Cardiac muscle cell (in vitro differentiated cells and primary cell): ENCODE measurements around the gene TNNI3K. TPM values are rescaled to one million over a fixed set of nuclear protein-coding genes. Genes with fewer than 3 reads are reported as not detected.

Experiments
- DNase-seq, 2 donors: peaks; one replicate each; pipeline versions ENCODE4 v3.0.0 to v3.0.0-alpha.2; 2010 to 2017; ENCODE audit warnings: low read depth in 1 of 2, low spot score in 1 of 2
- H3K27ac ChIP-seq: fragments of 200-600 bp; sonication (generic); 2 replicates; pipeline ENCODE4 v1.5.1; 2016
- H3K27me3 ChIP-seq: fragments of 200-600 bp; sonication (generic); 2 replicates; pipeline ENCODE4 v1.6.0; 2016; ENCODE audit warnings: control low read depth
- H3K36me3 ChIP-seq: fragments of 200-600 bp; sonication (generic); 2 replicates; pipeline ENCODE4 v1.5.1; 2016; ENCODE audit warnings: control low read depth
- H3K4me1 ChIP-seq: fragments of 200-600 bp; sonication (generic); 2 replicates; pipeline ENCODE4 v1.8.1; 2017; ENCODE audit warnings: low read depth, mild to moderate bottlenecking, mixed run types
- H3K4me3 ChIP-seq: fragments of 200-600 bp; sonication (generic); 2 replicates; pipeline ENCODE4 v1.5.1; 2016; ENCODE audit warnings: mild to moderate bottlenecking
- H3K9me3 ChIP-seq: fragments of 200-600 bp; sonication (generic); 2 replicates; pipeline ENCODE4 v1.5.1; 2017; ENCODE audit warnings: low read depth, mild to moderate bottlenecking, control low read depth
- polyA plus RNA-seq: library from polyadenylated mRNA; unstranded; fragments of >200 nt; fragmentation: Nextera tagmentation; extraction: Ambion mirVana; gene quantifications from 2 replicates; pipeline ENCODE4 v1.2.1, GENCODE V29; 2016
- total RNA-seq: library from RNA; depleted of rRNA; stranded (reverse); fragments of >200 nt; gene quantifications from 2 replicates; pipeline ENCODE4 v1.2.3, GENCODE V29; 2016
- TF ChIP-seq, protein P1 (sequence below): IDR thresholded peaks from 2 replicates; pipeline ENCODE4 v1.5.1; 2012; ENCODE audit warnings: low read depth, mild to moderate bottlenecking, low read length

The TNNI3K gene
- total and polyA plus RNA-seq, 2 experiments from 2014 or later: 6.6 to 13.4 TPM

DNA sequence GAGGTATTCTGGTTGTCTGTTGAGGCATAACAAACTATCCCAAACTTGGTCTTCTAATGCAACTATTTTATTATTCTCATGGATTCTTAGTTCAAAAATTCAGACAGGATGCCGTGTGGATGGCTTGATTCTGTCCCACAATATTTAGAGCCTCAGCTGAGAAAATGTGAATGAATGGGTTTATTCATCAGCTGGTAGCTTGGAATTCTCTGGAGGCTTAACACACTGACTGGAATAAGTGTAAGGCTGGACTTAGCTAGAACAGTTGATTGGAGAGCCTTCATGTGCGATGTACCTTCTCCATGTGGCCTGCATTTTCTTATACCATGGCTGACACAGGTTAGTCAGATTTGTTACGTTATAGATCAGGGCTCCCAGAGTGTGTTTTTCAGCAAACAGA, 30.8 kb downstream of the TNNI3K start:
- H3K36me3 ChIP-seq: no peaks in the 10 kb centered on the region
- TF ChIP-seq, protein P1, sequence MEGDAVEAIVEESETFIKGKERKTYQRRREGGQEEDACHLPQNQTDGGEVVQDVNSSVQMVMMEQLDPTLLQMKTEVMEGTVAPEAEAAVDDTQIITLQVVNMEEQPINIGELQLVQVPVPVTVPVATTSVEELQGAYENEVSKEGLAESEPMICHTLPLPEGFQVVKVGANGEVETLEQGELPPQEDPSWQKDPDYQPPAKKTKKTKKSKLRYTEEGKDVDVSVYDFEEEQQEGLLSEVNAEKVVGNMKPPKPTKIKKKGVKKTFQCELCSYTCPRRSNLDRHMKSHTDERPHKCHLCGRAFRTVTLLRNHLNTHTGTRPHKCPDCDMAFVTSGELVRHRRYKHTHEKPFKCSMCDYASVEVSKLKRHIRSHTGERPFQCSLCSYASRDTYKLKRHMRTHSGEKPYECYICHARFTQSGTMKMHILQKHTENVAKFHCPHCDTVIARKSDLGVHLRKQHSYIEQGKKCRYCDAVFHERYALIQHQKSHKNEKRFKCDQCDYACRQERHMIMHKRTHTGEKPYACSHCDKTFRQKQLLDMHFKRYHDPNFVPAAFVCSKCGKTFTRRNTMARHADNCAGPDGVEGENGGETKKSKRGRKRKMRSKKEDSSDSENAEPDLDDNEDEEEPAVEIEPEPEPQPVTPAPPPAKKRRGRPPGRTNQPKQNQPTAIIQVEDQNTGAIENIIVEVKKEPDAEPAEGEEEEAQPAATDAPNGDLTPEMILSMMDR: no peak
- no peak overlapping the region for H3K27ac ChIP-seq
- DNase-seq: no peak
- no peaks in the 10 kb centered on the region for H3K9me3 ChIP-seq
- H3K4me1 ChIP-seq: no peaks in the 10 kb centered on the region
- H3K27me3 ChIP-seq: no peaks in the 10 kb centered on the region
- H3K4me3 ChIP-seq: no peak overlapping the region

DNA sequence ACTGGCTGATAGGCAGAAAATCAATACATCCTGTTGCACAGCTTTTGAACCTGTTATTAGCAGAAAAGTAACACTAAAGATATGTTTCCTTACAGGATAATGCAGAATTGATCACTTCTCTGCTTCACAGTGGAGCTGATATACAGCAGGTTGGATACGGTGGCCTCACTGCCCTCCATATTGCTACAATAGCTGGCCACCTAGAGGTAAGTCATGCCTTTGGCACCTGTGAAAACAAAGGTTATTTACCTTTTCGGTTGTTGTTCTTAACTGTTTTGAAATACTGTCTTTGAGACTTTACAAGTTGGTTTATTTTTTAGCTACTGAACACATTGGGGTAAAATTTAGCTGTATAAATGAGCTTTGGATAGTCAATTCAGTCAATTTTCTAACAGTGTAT, 36.3 kb downstream of the TNNI3K start:
- no peak for DNase-seq
- TF ChIP-seq, protein P1: no peak
- H3K4me1 ChIP-seq: no peaks in the 10 kb centered on the region

DNA sequence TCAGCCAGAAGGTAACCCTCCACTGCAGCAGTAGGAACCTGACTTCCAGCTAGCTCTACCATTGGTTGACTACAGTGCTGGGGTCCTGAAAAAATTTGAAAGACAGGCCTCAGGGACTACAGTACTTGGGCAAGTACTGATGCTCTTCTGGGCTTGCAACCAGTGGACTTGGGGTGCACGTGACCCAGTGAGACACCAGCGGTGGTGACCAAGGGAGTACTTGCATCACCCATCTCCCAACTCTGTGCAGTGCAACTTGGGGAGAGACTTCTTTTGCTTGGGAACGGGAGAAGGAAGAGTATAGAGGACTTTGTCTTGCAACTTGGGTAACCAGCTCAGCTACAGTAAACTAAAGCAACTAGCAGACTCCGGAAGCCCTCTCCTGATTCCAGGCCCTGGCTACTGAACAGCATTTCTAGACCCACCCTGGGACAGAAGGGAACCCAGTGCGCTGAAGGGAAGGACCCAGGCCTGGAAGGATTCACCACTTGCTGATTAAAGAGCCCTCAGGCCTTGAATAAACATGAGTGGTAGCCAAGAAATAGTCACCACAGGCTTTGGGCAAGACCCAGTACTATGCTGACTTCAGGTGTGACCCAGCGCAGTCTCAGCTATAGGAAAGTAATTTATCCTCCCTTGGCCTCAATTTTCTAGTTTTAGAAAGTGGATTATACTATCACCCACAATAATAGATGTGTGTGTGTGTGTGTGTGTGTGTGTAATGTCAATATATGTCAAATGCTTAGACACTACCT, 45.6 kb downstream of the TNNI3K start:
- no peak for DNase-seq
- TF ChIP-seq, protein P1: no peak
- no peaks in the 10 kb centered on the region for H3K9me3 ChIP-seq
- H3K27ac ChIP-seq: no peak overlapping the region
- H3K27me3 ChIP-seq: no peaks in the 10 kb centered on the region
- no peaks in the 10 kb centered on the region for H3K4me1 ChIP-seq
- no peak overlapping the region for H3K4me3 ChIP-seq
- no peaks in the 10 kb centered on the region for H3K36me3 ChIP-seq

More for the DNA sequence above, 36.3 kb downstream of the TNNI3K start:
- Histone ChIP-seq H3K4me3 (no peak overlapping the region), H3K27me3 (no peaks in the 10 kb centered on the region), H3K27ac (no peak overlapping the region), H3K9me3 (no peaks in the 10 kb centered on the region), H3K36me3 (no peaks in the 10 kb centered on the region)

DNA sequence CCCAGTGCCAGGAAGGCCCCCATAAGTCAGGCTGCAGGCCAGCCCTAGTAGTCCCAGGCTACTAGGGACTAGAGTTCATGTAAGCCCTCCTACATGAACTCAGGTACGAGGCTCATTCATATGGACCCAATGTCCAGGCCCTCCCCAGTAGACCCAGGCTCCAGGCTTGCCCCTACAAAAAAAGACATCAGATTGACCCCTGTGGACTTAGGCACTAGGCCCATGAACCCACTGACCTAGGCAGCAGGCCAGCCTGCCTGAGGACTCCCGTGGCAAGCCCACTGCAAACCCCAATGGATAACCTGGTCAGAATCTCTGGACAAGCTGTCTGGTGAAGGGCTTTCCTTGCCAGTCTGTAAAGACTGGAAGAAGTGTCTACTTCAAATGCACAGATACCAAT, 51.2 kb downstream of the TNNI3K start:
- H3K27ac ChIP-seq: no peak overlapping the region
- no peaks in the 10 kb centered on the region for H3K27me3 ChIP-seq
- no peaks in the 10 kb centered on the region for H3K4me1 ChIP-seq
- no peaks in the 10 kb centered on the region for H3K9me3 ChIP-seq
- no peak overlapping the region for H3K4me3 ChIP-seq
- DNase-seq: no peak
- no peaks in the 10 kb centered on the region for H3K36me3 ChIP-seq
- TF ChIP-seq, protein P1: no peak

DNA sequence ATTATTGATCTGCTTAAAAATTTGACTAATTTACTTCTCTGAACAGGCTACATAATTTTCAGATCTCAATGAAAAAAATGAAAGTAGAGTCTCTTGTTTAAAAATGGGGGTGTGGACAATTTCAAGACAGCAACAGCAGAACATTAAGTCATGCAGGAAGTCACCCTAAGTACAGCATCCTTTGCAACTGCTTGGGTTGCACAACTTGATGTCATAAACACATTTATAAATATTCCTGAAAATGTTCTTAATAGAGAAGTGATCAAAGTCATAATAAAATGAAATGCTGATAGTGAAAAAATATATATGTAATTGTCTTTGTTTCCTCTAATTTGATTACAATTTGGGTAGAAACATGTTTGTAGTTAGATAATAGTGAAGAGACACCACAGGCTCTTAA, 79.3 kb downstream of the TNNI3K start:
- no peaks in the 10 kb centered on the region for H3K27me3 ChIP-seq
- no peaks in the 10 kb centered on the region for H3K36me3 ChIP-seq
- no peak overlapping the region for H3K4me3 ChIP-seq
- TF ChIP-seq, protein P1: no peak
- DNase-seq: no peak
- no peak overlapping the region for H3K27ac ChIP-seq
- peaks cover 4% of the 10 kb centered on the region for H3K4me1 ChIP-seq
- H3K9me3 ChIP-seq: no peaks in the 10 kb centered on the region
